Measurements from ENCODE around the gene THOC2.
A peak's percentile ranks its signal among the peaks of the same experiment; 100 is the strongest.
"Not testable (repeated sequence)": the region's sequence is repeated elsewhere in the genome, so short reads cannot be mapped to it uniquely, and the experiment has no call there.

THOC2 gene

GRCh38 chrX:123663720-123664119, 69.1 kb downstream of the THOC2 start:
- not testable (repeated sequence) for DNase-seq

GRCh38 chrX:123656507-123656906, 76.3 kb downstream of the THOC2 start:
- not testable (repeated sequence) for DNase-seq

- not testable (repeated sequence) for DNase-seq
These were observed 84.1 kb downstream of the THOC2 start for GRCh38 chrX:123648811-123649181.

GRCh38 chrX:123648028-123648810, 84.6 kb downstream of the THOC2 start:
- DNase-seq = peak; percentile 24

DNA sequence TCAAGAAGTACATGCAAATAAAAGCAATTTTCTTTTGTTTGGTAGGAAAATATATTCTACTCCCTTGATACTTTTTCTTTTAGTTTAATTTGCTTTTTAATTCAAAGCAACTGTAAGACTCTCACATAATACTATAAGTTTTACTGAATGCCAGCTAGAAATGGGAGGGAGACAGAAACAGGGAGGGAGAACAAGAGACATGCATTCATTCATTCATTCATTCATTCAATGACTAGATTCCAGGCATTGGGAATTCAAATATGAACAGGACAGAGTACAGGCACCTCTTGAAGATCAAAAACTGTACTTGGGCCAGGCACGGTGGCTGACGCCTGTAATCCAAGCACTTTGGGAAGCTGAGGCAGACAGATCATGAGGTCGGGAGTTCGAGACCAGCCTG, 85.6 kb downstream of the THOC2 start:
- no peak for DNase-seq

- DNase-seq = no peak
These were observed 103.3 kb downstream of the THOC2 start for GRCh38 chrX:123629502-123629901.

- DNase-seq = no peak
These were observed 105.9 kb downstream of the THOC2 start for GRCh38 chrX:123626962-123627361.

DNA sequence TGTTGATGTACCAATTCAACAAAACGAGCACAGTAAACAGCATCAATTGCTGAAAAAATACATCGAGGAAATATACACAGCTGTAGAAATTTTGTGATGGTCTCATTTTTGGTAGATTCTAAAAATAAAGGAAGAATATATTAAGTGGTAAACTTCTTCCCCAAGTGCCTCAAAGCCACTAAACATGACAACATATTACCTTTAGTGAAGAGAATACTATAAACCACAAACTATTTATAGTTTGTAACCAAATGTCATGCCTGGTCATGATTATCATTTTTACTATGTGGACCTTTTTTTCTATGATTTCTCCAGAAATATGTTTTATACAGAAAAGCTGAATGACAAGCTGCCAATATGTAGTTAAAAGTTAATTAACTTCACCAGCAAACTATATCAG, 106.9 kb downstream of the THOC2 start:
- no peak for DNase-seq

- DNase-seq = no peak
These were observed 107.4 kb downstream of the THOC2 start for GRCh38 chrX:123625477-123625876.

DNA sequence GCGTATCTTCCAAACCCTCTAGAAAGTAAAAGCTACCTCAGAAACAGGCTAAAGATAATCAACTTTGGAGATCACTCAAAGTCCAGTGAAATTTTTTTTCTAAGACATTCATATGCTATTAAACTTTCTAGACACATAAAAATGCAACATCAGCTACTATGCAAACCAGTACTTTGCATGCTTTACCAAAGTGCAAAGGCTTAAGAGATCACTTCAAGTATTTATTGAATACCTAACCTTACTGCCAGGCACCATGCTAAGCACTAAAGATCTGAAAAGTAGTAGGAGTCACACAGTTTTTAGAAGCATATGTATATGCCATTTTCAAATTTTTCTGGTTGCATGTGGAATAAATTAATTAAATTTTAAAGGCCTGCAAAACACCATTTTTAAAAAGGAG, 115.8 kb downstream of the THOC2 start:
- no peak for DNase-seq

- no peak for DNase-seq
These were observed 121.9 kb downstream of the THOC2 start for GRCh38 chrX:123610915-123611314.

DNA sequence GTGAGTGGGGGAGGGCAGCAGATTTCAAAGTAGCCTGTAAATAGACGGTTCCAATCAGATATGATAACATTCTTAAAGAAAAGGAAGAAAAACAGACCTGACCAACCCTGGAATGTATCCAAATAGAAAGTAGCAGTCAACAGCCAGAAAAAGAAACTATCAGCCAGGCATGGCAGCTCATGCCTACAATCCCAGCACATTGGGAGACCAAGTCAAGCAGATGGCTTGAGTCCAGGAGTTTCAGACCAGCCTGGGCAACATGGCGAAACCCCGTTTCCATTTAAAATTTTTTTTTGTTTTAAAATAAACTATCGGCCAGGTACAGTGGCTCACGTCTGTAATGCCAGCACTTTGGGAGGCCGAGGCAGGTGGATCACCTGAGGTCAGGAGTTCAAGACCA, 125.0 kb downstream of the THOC2 start:
- no peak for DNase-seq

GRCh38 chrX:123607270-123607669, 125.6 kb downstream of the THOC2 start:
- no peak for DNase-seq

- DNase-seq = no peak
These were observed 129.4 kb downstream of the THOC2 start for GRCh38 chrX:123603491-123603890.

DNA sequence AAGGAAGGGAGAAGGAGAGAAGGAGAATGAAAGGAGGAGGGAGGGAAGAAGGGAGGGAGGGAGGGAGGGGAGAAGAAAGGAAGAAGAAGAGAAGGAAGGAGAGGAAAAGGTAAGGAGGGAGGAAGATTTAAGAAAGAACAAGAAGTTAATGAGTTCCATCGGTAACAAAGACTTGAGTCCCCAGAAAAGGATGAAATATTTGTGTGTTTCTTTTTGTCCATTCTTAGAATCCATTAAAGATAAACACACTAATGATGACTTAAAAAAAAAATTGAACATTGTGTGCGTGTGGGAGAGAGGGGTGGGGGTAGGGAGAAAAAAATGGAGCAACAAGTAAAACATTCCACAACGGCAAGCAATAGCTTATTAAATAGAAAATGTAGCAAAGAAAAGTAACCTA, 131.4 kb downstream of the THOC2 start:
- no peak for DNase-seq

- no peak for DNase-seq
These were observed 132.7 kb downstream of the THOC2 start for GRCh38 chrX:123600181-123600580.

DNA sequence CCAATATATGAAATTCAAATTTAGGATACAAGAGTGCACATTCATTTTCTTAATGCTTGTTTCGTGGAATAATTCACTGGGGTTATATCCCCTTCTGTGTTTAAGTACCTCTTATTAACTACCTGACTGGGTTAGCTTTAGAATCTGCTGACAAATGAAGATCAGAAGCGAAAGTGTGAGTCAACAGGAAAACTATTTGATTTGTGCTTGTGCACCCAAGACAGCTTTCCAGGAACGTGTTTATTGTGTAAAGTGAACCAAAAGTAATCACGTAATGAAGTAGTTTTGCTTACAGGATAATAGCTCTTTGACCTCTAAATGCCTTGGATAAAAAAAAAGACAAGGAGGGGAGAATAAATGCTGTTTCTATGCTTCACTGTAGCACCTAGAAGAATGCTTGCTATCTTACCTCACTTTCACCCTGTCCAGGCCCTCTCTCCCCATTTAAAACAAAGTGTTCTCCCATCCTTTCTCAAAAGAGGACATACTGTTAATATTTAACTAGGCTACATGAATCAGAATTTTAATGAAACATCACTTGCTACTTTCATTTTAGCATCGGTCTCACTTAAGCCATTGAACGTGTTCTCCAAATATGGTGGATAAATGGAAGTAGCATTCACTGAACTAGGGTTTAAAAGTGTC, 141.9 kb downstream of the THOC2 start:
- no peak for DNase-seq

DNA sequence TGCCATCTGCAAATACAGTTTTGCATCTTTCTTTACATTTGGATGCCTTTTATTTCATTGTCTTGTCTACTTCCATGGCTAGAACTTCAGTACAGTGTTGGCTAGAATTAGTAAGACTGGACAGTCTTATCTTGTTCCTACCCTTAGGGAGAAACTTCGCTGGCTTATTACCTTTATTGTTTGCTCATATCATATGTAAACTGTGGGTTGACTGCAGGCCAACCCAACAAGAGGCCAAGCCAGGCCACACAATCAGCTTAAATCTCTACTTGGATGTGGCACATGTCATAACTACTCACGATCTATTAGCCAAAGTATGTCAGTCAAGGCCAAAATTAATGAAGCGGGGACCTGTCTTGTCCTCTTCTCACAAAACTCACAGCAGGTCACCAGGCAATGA, 144.1 kb downstream of the THOC2 start:
- no peak for DNase-seq

GRCh38 chrX:123581586-123581985, 151.3 kb downstream of the THOC2 start:
- DNase-seq = no peak

DNA sequence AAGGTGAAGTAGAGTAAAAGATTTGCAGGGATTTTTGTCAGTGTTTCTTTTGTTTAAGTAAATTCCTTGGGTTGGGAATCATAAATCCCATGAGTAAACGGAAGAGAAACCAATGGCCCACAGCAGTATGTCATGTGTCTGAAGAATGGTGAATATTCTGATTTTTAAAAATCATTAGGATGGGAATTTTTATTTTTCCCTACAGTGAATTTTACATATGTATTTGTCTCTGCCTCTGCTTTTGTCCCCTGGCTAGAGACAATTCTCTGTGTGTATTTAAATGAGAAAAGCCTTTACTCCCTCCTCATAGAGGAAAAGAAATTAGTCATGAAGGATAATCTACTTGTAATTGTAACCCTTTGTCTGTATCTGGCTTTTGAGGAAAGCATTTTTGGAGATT, 152.1 kb downstream of the THOC2 start:
- no peak for DNase-seq

GRCh38 chrX:123574027-123574426, 158.8 kb downstream of the THOC2 start:
- not testable (repeated sequence) for DNase-seq

GRCh38 chrX:123570011-123570590, 162.8 kb downstream of the THOC2 start:
- no peak for DNase-seq

- no peak for DNase-seq
These were observed 169.7 kb downstream of the THOC2 start for GRCh38 chrX:123563167-123563566.

Measured in activated T-cell treated with anti-CD3 and anti-CD28 coated beads, Interleukin-2, amount 50 U/mL, for 1 hour (primary cell).